HFF-Myc (cell line): ENCODE measurements around the gene AASDH.
A peak's percentile ranks its signal among the peaks of the same experiment; 100 is the strongest.

Experiments used
- DNase-seq: peaks from one replicate; pipeline ENCODE4 v3.0.0-alpha.2; 2011; ENCODE audit warnings: low read depth; ENCODE audit errors: extremely low read depth
- H3K4me3 ChIP-seq: replicated peaks from 2 replicates; pipeline ENCODE4 v1.5.1; 2011; ENCODE audit warnings: low read depth, mild to moderate bottlenecking, control low read depth, low read length
- TF ChIP-seq, protein P1 (sequence below): IDR thresholded peaks from 2 replicates; pipeline ENCODE4 v1.5.1; 2012; ENCODE audit warnings: mild to moderate bottlenecking, low read depth, low read length, control low read depth; ENCODE audit errors: missing control alignments

AASDH gene

DNA sequence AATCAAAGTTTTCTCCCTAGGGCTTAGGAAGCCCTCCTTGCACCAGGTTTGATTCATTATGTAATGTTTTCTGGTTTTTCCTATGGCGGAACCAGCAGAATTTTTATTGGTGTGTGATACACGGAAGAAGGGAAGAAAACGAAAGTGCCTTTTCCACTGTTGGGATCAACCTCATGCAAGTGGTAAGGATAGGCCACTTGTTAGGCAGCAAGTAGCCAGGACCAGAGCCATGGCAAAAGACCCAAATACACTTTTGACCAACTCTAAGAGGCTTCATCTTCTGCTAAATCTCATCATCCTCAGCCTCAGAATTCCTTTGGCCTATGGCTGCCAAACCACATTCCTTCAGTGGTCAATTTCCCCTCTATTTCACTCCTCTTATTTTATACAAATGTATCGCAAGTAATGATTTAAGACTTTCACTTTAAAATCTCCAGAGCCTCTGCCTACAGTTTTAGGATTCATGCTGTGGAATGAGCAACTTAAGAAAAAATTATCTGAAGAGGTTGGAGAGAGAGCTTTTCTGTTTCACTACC, 26.9 kb upstream of the AASDH start:
- DNase-seq: no peak
- no peak overlapping the region for H3K4me3 ChIP-seq
- TF ChIP-seq, protein P1, sequence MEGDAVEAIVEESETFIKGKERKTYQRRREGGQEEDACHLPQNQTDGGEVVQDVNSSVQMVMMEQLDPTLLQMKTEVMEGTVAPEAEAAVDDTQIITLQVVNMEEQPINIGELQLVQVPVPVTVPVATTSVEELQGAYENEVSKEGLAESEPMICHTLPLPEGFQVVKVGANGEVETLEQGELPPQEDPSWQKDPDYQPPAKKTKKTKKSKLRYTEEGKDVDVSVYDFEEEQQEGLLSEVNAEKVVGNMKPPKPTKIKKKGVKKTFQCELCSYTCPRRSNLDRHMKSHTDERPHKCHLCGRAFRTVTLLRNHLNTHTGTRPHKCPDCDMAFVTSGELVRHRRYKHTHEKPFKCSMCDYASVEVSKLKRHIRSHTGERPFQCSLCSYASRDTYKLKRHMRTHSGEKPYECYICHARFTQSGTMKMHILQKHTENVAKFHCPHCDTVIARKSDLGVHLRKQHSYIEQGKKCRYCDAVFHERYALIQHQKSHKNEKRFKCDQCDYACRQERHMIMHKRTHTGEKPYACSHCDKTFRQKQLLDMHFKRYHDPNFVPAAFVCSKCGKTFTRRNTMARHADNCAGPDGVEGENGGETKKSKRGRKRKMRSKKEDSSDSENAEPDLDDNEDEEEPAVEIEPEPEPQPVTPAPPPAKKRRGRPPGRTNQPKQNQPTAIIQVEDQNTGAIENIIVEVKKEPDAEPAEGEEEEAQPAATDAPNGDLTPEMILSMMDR: no peak

DNA sequence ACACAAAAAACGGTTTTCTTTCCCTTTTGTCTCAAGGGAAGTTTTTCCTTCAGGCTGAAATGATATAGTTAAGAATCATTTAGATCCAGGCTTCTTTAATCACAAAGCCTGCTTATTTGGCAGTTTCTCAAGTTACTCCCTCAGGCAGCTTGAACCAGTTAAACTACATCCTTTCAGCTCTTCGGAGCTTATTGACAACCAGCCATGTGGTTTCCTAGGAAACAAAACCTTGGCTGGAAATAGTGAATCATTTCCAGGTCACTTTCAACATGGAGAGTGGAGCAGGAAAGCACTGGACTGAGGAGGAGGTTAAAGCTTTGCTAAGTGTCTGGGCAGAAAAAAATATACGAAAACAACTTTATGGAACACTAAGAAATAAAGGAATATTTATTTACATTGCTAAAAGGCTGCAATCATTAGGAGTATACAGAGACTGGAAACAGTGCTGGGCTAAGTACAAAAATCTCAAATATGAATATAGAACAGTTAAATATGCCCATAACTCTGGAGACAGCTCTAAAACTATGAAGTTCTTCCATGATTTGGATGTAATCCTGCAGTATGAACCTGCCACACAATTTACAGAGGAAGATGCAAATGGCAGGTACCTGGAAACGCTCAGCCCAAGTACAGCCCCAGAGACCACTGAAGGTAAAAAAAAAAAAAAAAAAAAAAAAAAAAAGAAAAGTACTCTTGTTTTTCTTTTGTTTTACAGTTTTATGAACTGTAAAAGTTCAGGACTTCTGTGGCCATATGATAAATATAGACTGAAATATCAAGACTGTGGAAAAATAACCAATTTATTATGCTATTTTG, 23.2 kb upstream of the AASDH start:
- TF ChIP-seq, protein P1: no peak
- peak; percentile 98 for DNase-seq
- peak overlapping the region; percentile 16 for H3K4me3 ChIP-seq

DNA sequence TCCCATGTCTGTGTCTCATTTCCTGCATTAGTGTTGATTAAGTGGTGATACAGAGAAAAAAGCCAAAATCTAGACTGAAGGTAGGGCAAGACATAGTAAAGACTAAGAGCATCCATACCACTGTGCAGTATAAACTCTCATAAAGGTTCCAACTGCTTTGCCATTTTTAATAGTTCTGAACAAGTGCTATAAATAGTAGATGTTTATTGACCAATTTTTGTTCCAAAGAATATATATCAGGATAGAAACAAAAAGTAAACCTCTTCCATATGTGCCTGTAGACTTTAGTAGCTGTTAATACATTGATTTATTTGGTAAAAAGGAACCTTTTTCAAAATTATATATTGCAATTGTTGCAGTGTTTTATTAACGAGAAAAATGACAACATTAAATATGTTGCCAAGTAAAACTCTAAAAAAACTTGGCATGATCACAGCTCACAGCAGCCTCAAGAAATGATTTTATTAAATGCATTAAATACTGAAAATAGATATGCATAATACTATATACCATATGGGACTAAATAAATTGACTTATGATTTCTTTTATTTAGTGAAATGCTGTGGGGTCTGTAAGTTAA, 22.3 kb upstream of the AASDH start:
- no peak overlapping the region for H3K4me3 ChIP-seq
- no peak for DNase-seq
- TF ChIP-seq, protein P1: no peak

DNA sequence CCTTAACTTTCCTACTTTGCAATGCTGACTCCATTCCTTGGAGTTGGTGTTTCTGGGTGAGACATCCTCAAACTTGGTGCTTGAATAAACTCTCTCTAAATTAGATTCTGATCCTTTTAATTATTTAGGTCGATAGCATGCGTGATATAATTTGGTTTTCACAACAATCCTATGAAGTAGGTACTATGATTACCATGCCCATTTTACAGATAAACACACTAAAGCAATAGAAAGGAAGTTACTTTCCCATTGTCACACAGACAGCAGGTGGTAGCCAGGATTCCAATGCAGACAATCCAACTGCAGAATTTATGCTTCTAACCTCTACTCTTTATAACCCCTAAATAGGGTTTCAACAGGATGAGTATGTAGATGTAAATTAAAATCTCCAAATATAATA, 21.7 kb upstream of the AASDH start:
- TF ChIP-seq, protein P1: no peak
- no peak for DNase-seq
- H3K4me3 ChIP-seq: no peak overlapping the region

DNA sequence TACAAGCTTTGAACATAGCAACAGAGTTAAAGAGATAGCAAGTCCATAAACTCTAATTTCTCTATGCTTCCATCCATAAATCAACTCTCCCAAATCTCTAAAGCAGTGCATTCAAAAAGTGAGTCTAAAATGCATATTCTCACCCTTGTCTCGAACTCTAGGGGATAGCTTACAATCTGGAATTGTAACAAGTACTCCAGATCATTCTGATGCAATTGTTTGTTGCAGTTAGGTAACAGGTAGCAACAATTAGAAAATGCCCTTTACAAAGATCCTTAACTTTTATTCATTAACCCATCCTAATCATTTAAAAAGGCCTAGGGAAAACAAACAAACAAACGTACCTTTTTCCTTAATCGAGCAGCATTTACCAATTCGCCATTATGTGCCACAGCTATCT, 18.9 kb upstream of the AASDH start:
- TF ChIP-seq, protein P1: no peak
- no peak overlapping the region for H3K4me3 ChIP-seq
- no peak for DNase-seq

- no peak for DNase-seq
- TF ChIP-seq, protein P1: no peak
- no peak overlapping the region for H3K4me3 ChIP-seq
Observed at GRCh38 chr4:56405016-56405415, 17.7 kb upstream of the AASDH start.

DNA sequence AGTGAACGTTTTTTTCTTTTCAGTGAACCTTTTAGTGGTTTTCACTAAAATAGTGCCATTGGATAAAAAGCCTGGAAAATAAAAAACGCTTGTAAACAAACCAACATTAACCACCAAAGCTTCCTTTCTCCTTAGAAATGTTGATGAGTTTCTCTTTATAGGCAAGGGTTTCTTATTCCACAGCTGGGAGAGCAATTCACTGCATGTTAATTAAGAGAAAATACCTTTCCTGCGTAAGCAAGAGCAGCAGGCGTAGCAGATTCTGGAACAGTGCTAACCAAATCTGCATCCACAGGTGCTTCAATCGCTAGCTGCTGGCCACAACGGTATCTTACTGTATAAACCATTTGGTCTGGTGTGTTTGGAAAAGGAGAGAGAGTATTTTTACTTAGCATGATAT, 13.3 kb upstream of the AASDH start:
- H3K4me3 ChIP-seq: no peak overlapping the region
- DNase-seq: no peak

More for the DNA sequence above, 13.3 kb upstream of the AASDH start:
- TF ChIP-seq, protein P1: no peak
